HG03432 (cell line): ENCODE results near the gene OGFOD3.
"Not testable (repeated sequence)": the region's sequence is repeated elsewhere in the genome, so short reads cannot be mapped to it uniquely, and the experiment has no call there.

Source experiments
- ATAC-seq: cut with Tn5 transposase; IDR thresholded peaks from one replicate; pipeline ENCODE4 v1.9.1; 2021; ENCODE audit warnings: mild to moderate bottlenecking, moderate library complexity; ENCODE audit not compliant: unreplicated experiment

Gene OGFOD3

GRCh38 chr17:82418001-82418986, at the start of gene OGFOD3, which contains the start of gene HEXD:
Gene OGFOD3, minus strand, starts transcription at chr17:82418586. Its CDS starts 101 bp downstream, at chr17:82418485.
Gene HEXD, plus strand, starts transcription at chr17:82418347. Its CDS starts 1,453 bp downstream, at chr17:82419800.
- peak; percentile 86 for ATAC-seq

- no peak for ATAC-seq
These were observed 46.7 kb upstream of the OGFOD3 start for GRCh38 chr17:82465023-82465603.

- ATAC-seq, result no peak
These were observed 46.2 kb upstream of the OGFOD3 start for GRCh38 chr17:82464567-82464929.

DNA sequence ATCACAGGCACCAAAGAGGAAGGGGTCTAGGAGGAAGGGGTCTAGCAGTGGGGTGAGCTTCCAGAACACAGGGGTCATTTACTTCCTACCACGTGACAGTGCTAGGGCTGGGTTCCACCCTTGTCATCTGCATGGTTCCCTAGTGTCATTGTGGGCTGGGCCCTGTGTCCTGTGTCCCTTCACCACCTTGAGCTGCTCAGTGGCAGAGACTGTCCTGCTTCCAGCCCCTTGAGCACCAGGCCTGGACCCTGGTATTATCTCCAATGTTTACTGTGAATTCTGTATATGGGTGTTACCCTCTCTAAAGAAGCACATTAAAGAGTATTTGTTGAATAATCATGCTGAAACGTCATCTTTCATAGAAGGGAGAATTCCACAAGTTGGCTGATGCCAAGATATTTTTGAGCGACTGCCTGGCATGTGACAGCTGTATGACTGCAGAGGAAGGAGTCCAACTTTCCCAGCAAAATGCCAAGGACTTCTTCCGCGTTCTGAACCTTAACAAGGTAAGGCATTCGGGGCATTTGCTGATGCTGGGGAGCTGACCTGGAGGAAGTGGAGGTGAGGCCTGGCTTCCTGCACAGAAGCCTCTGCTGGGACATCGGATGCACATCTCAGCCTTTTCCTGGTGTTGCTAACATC, 45.7 kb upstream of the OGFOD3 start:
- ATAC-seq, result no peak

DNA sequence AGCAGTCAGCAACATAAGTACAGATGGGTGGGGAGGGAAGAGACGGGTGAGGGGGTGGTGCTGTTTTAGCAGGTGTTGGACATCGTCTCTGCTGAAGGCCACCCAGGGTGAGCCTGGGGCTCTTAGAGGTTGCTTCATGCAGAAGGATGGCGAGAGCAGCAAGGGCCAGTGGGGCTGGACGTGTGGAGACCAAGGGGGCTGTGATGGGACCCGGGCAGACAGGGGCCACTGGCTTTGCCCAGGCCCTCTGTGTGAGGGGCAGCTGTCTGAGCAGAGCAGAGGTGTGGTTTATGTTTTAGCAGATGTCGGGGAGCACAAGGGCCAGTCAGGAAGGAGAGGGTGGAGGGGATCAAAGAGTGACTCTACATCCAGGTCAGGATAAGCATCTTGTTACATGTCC, 45.0 kb upstream of the OGFOD3 start:
- ATAC-seq, result no peak

GRCh38 chr17:82461827-82462524, 43.6 kb upstream of the OGFOD3 start:
- no peak for ATAC-seq

DNA sequence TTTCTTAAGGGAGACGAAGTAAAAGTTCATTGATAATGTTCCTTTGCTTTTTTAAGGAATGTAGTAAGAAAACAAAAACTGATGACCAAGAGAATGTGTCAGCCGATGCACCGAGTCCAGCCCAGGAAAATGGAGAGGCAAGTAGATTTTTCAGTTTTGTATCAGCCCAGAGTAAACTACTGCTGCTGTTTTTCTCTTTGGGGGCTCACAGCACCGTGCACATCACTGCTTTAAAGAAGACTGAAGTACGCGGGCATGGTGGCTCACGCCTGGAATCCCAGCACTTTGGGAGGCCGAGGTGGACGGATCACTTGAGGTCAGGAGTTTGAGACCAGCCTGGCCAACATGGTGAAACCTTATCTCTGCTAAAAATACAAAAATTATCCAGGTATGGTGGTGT, 41.5 kb upstream of the OGFOD3 start:
- not testable (repeated sequence) for ATAC-seq

DNA sequence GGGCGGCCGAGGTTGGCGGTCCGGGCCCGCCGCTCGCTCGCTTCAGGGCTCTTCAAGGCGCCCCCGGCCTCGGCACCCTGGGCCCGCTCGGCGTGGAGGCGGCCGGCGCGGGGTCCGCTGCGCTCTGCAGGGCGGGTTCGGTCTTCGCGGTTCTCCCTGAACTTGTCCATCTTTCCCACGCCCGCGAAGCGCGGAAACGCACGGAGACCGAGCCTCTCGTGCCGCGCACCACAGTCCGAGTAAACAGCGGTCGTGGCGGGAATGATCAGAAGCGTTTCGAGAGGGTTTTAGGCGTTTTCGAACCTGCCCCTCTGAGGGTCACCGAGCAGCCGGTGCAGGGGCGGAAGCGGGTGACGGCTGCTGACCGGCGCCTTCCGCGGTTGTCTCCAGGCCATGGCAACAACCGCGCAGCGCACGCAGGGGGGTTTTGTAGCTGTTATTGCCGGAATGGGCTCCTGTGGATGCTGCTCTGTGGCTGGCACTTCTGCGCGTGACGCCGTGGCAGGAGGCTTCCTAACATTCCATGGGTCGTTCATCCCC, 40.6 kb upstream of the OGFOD3 start:
- ATAC-seq, result no peak

DNA sequence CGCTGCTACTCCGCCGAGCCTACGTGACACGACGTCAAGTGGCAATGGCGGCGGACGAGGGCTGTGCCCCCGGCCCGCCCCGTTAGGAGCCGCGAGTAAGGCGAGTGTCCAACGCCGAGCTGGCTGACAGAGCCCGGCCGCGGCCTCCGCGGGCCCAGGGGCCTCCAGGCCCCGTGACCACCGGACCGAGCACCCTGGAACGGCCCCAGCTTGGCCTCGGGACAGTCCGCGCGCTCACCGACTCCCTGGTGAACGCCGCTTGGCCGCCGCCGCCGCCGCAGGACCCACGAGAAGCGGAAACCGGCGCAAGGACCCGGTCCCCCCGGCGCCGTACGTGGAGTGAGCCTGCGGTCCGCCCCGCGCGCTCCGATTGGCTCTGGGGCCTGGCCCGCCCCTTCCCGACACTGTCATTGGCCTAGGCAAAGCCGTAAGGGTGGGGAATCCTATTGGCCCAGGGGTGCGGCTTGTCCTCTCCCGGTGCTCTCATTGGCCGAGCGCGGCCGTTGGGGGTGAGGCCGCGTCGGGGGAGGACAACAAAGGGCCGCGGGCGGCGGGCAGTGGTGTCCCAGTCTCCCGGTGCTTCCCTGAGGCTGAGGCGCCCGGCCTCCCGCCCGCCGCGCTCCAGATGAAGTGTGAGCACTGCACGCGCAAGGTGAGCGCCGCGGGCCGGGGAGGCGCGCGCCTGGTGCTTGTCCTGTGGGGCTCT, 39.9 kb upstream of the OGFOD3 start, which contains the start of gene NARF:
TSS of gene NARF (plus strand) at position 563 of the 706 bp plus-strand sequence. CDS start at position 626, 63 bp downstream.
- peak; percentile 91 for ATAC-seq

DNA sequence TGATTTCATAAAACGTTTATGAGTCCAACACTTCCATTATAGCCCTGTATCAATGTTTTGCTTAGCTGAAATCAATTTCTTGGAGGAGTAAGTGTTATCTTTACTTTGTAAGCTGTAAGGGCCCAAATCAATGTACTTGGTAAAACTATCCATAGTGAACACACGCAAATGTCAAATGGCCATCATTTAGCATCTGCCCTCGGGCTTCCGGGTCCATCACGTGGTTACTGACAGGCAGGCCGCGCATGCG, 39.5 kb upstream of the OGFOD3 start:
- ATAC-seq, result no peak

DNA sequence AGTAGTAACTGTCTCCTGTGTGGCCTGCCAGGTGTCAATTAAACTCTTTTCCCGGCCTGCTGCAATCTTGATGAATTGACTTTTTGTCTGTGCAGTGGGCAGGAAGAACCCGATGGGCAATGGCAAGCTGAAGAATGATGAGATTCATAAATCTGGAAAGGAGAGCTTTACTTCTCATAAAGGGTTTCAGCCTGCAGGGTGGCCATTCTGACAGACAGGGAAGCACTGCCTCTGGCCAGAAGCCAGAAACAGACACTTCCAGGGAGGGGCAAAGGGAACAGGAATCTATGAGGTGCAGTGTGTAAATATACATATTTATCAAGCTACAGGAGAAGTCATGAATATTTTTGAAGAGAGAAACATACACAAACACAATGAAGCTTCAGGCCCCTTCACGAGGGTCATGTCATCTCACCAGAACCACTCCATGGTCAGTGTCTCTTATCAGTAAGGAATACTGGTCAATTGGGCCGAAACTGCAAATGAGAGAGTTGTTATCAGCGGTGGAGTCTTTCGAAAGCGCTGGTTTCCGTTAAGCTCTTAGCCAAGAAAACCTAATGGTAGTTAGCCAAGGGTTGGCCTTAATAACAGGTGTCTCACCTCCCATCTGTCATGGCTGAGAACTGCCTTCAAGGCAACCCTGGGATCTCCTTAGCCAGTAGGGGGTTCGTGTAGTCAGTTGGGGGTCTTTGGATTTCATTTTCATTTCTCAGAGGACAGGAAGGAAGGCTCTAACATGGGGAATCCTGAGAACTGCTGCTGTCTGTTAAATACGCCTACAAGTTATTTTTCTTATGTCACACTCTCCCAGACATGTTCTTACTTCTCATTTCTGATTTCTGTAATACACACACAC, 38.9 kb upstream of the OGFOD3 start:
- ATAC-seq, result no peak

- ATAC-seq, result not testable (repeated sequence)
These were observed 35.3 kb upstream of the OGFOD3 start for GRCh38 chr17:82453706-82454105.

GRCh38 chr17:82453151-82453550, 34.8 kb upstream of the OGFOD3 start:
- ATAC-seq, result not testable (repeated sequence)

DNA sequence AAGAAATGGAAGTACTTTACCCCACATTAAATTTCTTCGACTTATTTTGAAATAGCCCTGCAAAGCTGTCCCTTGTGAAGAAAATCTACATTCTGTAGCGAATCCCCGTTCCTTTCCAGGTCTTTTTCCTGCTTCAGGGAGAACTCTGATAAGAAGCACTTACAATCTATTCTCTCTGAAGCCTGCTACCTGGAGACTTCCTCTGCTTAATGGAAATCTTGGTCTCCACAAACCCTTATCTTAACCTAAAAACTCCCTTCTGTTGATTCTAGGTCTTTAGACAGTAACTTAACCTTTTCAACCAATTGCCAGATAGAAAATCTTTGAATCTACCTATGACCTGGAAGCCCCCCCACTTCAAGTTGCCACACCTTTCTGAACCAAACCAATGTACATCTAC, 33.8 kb upstream of the OGFOD3 start:
- no peak for ATAC-seq

DNA sequence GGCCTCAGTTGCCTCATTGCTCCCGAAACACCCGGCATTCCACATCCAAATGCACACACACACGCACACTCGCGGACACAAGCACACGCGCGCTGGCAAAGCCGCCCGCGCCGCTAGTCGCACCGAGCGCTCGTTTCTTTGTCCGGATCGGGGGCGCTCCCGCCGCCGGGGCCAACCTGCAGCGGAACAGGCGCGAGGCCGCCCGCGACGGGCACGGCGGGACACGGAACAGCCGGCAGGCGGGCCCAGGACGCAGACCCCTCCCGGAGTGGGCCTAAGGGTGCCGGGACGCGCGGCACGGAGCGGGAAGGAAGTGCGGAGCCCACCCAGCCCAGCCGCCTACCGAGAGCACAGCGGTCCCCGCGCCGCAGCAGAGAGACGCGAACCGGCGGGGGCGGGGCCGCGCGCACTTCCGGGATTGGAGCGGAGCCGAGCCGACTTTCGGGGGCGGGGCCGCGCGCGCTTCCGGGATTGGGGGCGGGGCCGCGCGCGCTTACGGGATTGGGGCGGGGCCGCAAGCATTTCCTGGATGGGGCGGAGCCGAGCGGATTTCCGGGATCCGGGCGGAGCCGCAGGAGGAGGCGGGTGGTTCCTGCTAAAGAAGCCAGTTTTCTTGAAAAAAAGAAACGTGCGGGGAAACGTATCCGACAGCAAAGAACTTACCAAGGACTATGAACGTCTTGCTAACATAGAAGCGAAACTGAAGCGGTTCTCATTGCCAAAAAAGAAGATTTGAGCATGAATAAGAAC, 32.1 kb upstream of the OGFOD3 start, which contains the start of gene CYBC1:
TSS of gene CYBC1 (minus strand) at position 396 of the 750 bp plus-strand sequence. CDS start 1,498 bp downstream, outside the sequence.
- ATAC-seq, result peak; percentile 69

DNA sequence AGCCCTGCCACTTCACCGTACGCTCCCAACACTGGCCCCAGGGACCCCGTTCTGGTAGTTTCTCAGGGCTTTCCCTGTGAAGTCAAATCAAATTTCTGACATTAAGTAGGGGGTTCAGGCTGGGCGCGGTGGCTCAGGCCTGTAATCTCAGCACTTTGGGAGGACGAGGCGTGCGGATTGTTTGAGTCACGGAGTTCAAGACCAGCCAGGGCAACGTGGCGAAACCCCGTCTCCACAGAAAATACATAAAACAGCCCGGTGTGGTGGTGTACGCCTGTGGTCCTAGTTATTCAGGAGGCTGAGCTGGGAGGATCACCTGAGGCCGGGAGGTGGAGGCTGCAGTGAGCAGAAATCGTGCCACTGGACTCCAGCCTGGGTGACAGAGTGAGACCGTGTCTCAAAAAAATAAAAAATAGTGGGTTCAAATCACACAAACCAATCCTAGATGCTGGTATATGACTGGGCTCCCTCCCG, 31.5 kb upstream of the OGFOD3 start:
- no peak for ATAC-seq

DNA sequence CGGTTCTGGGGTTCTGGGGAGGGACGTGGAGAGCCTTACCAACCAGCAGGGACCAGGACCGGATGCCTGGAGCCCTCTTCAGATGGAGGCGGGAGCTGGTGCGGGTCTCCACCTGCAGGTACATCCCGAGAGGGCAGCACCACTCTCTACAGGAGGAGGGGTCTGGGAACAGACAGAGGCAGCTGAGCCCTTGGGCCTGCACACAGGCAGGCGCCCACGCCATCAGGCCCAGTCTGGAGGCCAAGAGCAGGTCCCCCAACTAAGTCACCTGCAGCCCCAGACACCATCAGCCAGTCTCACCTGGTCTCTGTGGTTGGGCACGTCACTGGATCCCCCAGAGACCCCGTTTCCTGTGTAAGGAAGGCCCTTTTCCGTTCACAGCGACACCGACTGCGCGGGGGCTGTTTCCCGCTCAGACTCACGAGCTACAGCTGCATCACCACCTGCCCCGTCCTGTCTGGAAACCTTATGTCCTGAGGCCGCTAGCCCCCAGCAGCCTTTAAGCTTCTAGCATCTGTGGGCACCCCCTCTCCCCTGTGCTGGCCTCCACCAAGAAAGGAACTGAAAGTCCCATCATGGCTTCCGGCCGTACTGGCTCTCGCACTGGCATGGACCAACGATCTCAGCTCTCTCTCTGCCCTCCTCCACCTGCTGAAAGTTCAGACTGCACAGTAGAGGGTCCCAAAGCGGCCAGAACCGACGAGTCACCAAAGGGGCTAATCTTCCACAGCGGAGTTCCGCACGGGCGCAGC, 30.9 kb upstream of the OGFOD3 start:
- peak; percentile 56 for ATAC-seq

GRCh38 chr17:82447876-82448275, 29.5 kb upstream of the OGFOD3 start:
- ATAC-seq, result no peak
